Cardiac muscle cell (in vitro differentiated cells and primary cell): Measurements from ENCODE around the gene PCCB. TPM values are rescaled to one million over a fixed set of nuclear protein-coding genes. Genes with fewer than 3 reads are reported as not detected.
A peak's percentile ranks its signal among the peaks of the same experiment; 100 is the strongest.

Source experiments
- DNase-seq, 2 donors: peaks; one replicate each; pipeline versions ENCODE4 v3.0.0 to v3.0.0-alpha.2; 2010 to 2017; ENCODE audit warnings: low read depth in 1 of 2, low spot score in 1 of 2
- H3K27ac ChIP-seq: fragments of 200-600 bp; sonication (generic); 2 replicates; pipeline ENCODE4 v1.5.1; 2016
- H3K27me3 ChIP-seq: fragments of 200-600 bp; sonication (generic); 2 replicates; pipeline ENCODE4 v1.6.0; 2016; ENCODE audit warnings: control low read depth
- H3K36me3 ChIP-seq: fragments of 200-600 bp; sonication (generic); 2 replicates; pipeline ENCODE4 v1.5.1; 2016; ENCODE audit warnings: control low read depth
- H3K4me1 ChIP-seq: fragments of 200-600 bp; sonication (generic); 2 replicates; pipeline ENCODE4 v1.8.1; 2017; ENCODE audit warnings: low read depth, mild to moderate bottlenecking, mixed run types
- H3K4me3 ChIP-seq: fragments of 200-600 bp; sonication (generic); 2 replicates; pipeline ENCODE4 v1.5.1; 2016; ENCODE audit warnings: mild to moderate bottlenecking
- H3K9me3 ChIP-seq: fragments of 200-600 bp; sonication (generic); 2 replicates; pipeline ENCODE4 v1.5.1; 2017; ENCODE audit warnings: low read depth, mild to moderate bottlenecking, control low read depth
- CTCF ChIP-seq: IDR thresholded peaks from 2 replicates; pipeline ENCODE4 v1.5.1; 2012; ENCODE audit warnings: low read depth, mild to moderate bottlenecking, low read length
- polyA plus RNA-seq: library from polyadenylated mRNA; unstranded; fragments of >200 nt; fragmentation: Nextera tagmentation; extraction: Ambion mirVana; gene quantifications from 2 replicates; pipeline ENCODE4 v1.2.1, GENCODE V29; 2016
- total RNA-seq: library from RNA; depleted of rRNA; stranded (reverse); fragments of >200 nt; gene quantifications from 2 replicates; pipeline ENCODE4 v1.2.3, GENCODE V29; 2016

The PCCB gene
- total and polyA plus RNA-seq, 2 experiments from 2014 or later: 57.8 to 65.8 TPM

- no peak for DNase-seq
- no peak overlapping the region for H3K4me3 ChIP-seq
- peaks cover 2% of the 10 kb centered on the region for H3K36me3 ChIP-seq
- H3K27ac ChIP-seq: peak overlapping the region; percentile 11
- H3K4me1 ChIP-seq: no peaks in the 10 kb centered on the region
- H3K27me3 ChIP-seq: no peaks in the 10 kb centered on the region
- TF ChIP-seq CTCF: no peak
- no peaks in the 10 kb centered on the region for H3K9me3 ChIP-seq
Measured at GRCh38 chr3:136377508-136377907, 127.4 kb downstream of the PCCB start.

- Histone ChIP-seq H3K4me1 (no peaks in the 10 kb centered on the region), H3K36me3 (peaks cover 2% of the 10 kb centered on the region), H3K27me3 (no peaks in the 10 kb centered on the region), H3K4me3 (no peak overlapping the region), H3K27ac (no peak overlapping the region), H3K9me3 (no peaks in the 10 kb centered on the region)
- DNase-seq: no peak
- no peak for TF ChIP-seq CTCF
Measured at GRCh38 chr3:136378011-136378410, 127.9 kb downstream of the PCCB start.

Other genes starting within 250 kb of the PCCB start
- 8.8 and 16.4 TPM in 2 replicates for gene MSL2, start 54.0 kb upstream of the PCCB start, total RNA-seq
- 5.3 and 6.3 TPM in 2 replicates for gene MSL2, start 54.0 kb upstream of the PCCB start, polyA plus RNA-seq